ENCODE measurements around the gene STAU1. TPM values are rescaled to one million over a fixed set of nuclear protein-coding genes. Genes with fewer than 3 reads are reported as not detected.
"Not testable (repeated sequence)": the region's sequence is repeated elsewhere in the genome, so short reads cannot be mapped to it uniquely, and the experiment has no call there.

STAU1 gene
- total RNA-seq, 1 donor from 2014 or later, result 70.8 TPM

GRCh38 chr20:49136817-49137571, 51.1 kb downstream of the STAU1 start:
- H3K4me3 Mint-ChIP-seq, result no peak overlapping the region
- H3K27ac Mint-ChIP-seq, result peak overlapping the region; percentile 17
- DNase-seq (ENCODE audit: low spot score in 2 of 2, unreplicated experiment in 2 of 2), result no peak
- H3K36me3 Mint-ChIP-seq, result peaks cover 27% of the 10 kb centered on the region
- H3K4me1 Mint-ChIP-seq, result peaks cover 11% of the 10 kb centered on the region
- no peaks in the 10 kb centered on the region for H3K27me3 Mint-ChIP-seq (ENCODE audit: low read depth)
- no peaks in the 10 kb centered on the region for H3K9me3 Mint-ChIP-seq
- TF ChIP-seq CTCF (IDR thresholded peaks at IDR 0.05; ENCODE audit: unreplicated experiment), result no peak

GRCh38 chr20:49134797-49135196, 53.3 kb downstream of the STAU1 start:
- DNase-seq (ENCODE audit: low spot score in 2 of 2, unreplicated experiment in 2 of 2); H3K27me3 Mint-ChIP-seq (ENCODE audit: low read depth); H3K9me3 Mint-ChIP-seq; H3K27ac Mint-ChIP-seq; H3K4me3 Mint-ChIP-seq: not testable (repeated sequence)
- H3K4me1 Mint-ChIP-seq, result peaks cover 11% of the 10 kb centered on the region
- peaks cover 29% of the 10 kb centered on the region for H3K36me3 Mint-ChIP-seq

GRCh38 chr20:49133571-49133970, 54.6 kb downstream of the STAU1 start:
- no peak for DNase-seq (ENCODE audit: low spot score in 2 of 2, unreplicated experiment in 2 of 2)
- Mint-ChIP-seq H3K27ac (peak overlapping the region; percentile 71), H3K27me3 (ENCODE audit: low read depth) (no peaks in the 10 kb centered on the region), H3K9me3 (no peaks in the 10 kb centered on the region), H3K4me3 (no peak overlapping the region), H3K4me1 (peaks cover 11% of the 10 kb centered on the region), H3K36me3 (peaks cover 22% of the 10 kb centered on the region)
- TF ChIP-seq CTCF (IDR thresholded peaks at IDR 0.05; ENCODE audit: unreplicated experiment), result no peak

GRCh38 chr20:49132995-49133478, 55.1 kb downstream of the STAU1 start:
- DNase-seq (ENCODE audit: low spot score in 2 of 2, unreplicated experiment in 2 of 2), result no peak
- H3K27me3 Mint-ChIP-seq (ENCODE audit: low read depth), result no peaks in the 10 kb centered on the region
- peaks cover 22% of the 10 kb centered on the region for H3K36me3 Mint-ChIP-seq
- peak overlapping the region; percentile 71 for H3K27ac Mint-ChIP-seq
- no peak overlapping the region for H3K4me3 Mint-ChIP-seq
- TF ChIP-seq CTCF (IDR thresholded peaks at IDR 0.05; ENCODE audit: unreplicated experiment), result peak; percentile 30
- no peaks in the 10 kb centered on the region for H3K9me3 Mint-ChIP-seq
- H3K4me1 Mint-ChIP-seq, result peaks cover 11% of the 10 kb centered on the region

- no peak overlapping the region for H3K4me3 Mint-ChIP-seq
- TF ChIP-seq CTCF (IDR thresholded peaks at IDR 0.05; ENCODE audit: unreplicated experiment), result no peak
These were observed 64.2 kb downstream of the STAU1 start for GRCh38 chr20:49123982-49124381.

GRCh38 chr20:49122920-49123319, 65.2 kb downstream of the STAU1 start:
- H3K36me3 Mint-ChIP-seq, result peaks cover 54% of the 10 kb centered on the region
- TF ChIP-seq CTCF (IDR thresholded peaks at IDR 0.05; ENCODE audit: unreplicated experiment), result no peak

More at GRCh38 chr20:49123982-49124381, 64.2 kb downstream of the STAU1 start:
- H3K27ac Mint-ChIP-seq, result no peak overlapping the region
- no peaks in the 10 kb centered on the region for H3K27me3 Mint-ChIP-seq (ENCODE audit: low read depth)
- peaks cover 44% of the 10 kb centered on the region for H3K36me3 Mint-ChIP-seq
- DNase-seq (ENCODE audit: low spot score in 2 of 2, unreplicated experiment in 2 of 2), result no peak
- H3K9me3 Mint-ChIP-seq, result no peaks in the 10 kb centered on the region
- peaks cover 7% of the 10 kb centered on the region for H3K4me1 Mint-ChIP-seq

More at GRCh38 chr20:49122920-49123319, 65.2 kb downstream of the STAU1 start:
- no peak for DNase-seq (ENCODE audit: low spot score in 2 of 2, unreplicated experiment in 2 of 2)
- Mint-ChIP-seq H3K4me3 (no peak overlapping the region), H3K27ac (no peak overlapping the region), H3K9me3 (no peaks in the 10 kb centered on the region), H3K27me3 (ENCODE audit: low read depth) (no peaks in the 10 kb centered on the region), H3K4me1 (peaks cover 7% of the 10 kb centered on the region)

Data from mesothelial cell of epicardium (in vitro differentiated cells).